Right renal pelvis (tissue), 4 donors: ENCODE data around the gene TTC8. TPM values are rescaled to one million over a fixed set of nuclear protein-coding genes. Genes with fewer than 3 reads are reported as not detected.
"Not testable (repeated sequence)": the region's sequence is repeated elsewhere in the genome, so short reads cannot be mapped to it uniquely, and the experiment has no call there.

Source experiments
- DNase-seq, 4 donors: peaks; one replicate each; pipeline ENCODE4 v3.0.0-alpha.2; 2013; ENCODE audit warnings: low read depth in 4 of 4, low spot score in 3 of 4, missing footprints in 1 of 4
- polyA plus RNA-seq, 4 donors: library from polyadenylated mRNA; unstranded; fragments of 120-200 nt; gene quantifications; one replicate each; pipeline ENCODE4 v1.2.1, GENCODE V29; 2013; ENCODE audit not compliant: insufficient read length in 4 of 4

The TTC8 gene
- polyA plus RNA-seq, result 10 to 100 TPM; 32.2 to 43.5 (median 34.3) TPM

GRCh38 chr14:88824314-88825077, at the start of gene TTC8:
TSS of gene TTC8 (plus strand) at chr14:88824651. CDS start at chr14:88824708, 57 bp downstream.
- peak; percentile 77 to 87 (median 80) for DNase-seq

GRCh38 chr14:88775532-88775931, 48.9 kb upstream of the TTC8 start:
- DNase-seq, result no peak

GRCh38 chr14:88785911-88786310, 38.5 kb upstream of the TTC8 start:
- no peak for DNase-seq

DNA sequence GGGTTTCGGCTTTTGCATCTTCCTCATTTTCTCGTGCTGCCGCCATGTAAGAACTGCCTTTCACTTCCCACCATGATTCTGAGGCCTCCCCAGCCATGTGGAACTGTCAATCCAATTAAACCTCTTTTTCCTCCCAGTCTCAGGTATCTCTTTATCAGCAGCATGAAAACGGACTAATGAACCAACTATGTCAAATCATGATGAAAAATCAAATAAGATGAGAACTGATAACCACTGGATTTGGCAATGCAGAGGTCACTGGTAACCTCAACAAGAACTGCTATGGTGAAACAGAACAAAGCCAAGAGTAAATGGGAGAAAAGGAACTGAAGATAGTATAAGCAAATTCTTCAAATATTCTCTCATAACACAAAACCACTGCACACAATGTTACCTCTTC, 37.7 kb upstream of the TTC8 start:
- no peak for DNase-seq

- DNase-seq, result not testable (repeated sequence)
These were observed 34.9 kb upstream of the TTC8 start for GRCh38 chr14:88789573-88789972.

DNA sequence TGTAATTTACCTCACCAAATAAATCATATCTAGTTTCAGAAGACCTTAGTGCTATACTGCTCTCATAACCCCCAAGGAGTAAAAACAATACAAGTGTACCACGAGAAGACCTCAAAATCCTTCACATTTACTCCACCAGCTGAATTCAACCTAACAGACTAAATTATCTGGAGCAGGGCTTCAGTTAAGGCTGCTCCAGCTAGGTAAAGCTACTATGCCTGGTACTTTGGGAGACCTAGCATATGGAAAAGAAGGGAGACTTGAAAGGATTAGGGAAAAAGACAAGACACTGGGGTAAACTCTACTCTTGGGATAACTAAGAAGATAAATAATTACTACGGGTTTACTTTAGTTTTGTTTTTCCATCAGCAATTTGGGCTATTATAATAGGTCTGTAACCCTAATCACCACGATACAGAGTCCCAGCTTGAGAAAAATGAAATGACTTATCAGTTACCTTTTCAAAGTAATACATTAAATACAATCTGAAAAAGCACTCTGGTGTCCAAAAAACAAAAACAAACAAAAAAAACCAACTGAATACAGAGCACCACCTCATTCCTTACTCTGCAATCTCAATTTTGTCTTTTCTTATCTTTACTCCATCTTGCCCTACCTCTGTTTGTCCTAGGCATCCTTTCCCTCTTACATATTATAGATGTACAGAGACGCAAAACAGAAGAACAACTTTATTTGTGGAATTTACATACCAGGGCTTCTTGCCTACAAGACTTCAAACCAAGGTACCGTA, 33.8 kb upstream of the TTC8 start:
- no peak for DNase-seq

DNA sequence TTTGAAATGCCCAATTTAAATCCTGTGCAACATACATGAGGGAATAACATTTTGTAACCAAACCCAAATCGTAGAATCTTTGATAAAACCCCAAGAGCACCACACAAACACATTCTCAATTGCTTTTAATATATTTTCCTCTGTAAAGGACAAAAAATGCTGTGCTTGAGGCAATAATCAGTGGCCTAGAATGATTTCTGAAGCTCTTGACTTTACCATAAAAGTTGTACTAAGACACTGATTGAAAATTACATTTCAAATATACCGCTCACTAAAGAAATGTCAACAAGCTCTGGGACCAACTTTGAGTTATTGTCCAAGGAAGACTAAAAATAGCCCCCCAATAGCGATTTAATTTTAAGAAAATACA, 33.2 kb upstream of the TTC8 start:
- no peak for DNase-seq

- DNase-seq, result peak in 1 of 4 donors; percentile 1
These were observed 32.6 kb upstream of the TTC8 start for GRCh38 chr14:88791629-88792472.

DNA sequence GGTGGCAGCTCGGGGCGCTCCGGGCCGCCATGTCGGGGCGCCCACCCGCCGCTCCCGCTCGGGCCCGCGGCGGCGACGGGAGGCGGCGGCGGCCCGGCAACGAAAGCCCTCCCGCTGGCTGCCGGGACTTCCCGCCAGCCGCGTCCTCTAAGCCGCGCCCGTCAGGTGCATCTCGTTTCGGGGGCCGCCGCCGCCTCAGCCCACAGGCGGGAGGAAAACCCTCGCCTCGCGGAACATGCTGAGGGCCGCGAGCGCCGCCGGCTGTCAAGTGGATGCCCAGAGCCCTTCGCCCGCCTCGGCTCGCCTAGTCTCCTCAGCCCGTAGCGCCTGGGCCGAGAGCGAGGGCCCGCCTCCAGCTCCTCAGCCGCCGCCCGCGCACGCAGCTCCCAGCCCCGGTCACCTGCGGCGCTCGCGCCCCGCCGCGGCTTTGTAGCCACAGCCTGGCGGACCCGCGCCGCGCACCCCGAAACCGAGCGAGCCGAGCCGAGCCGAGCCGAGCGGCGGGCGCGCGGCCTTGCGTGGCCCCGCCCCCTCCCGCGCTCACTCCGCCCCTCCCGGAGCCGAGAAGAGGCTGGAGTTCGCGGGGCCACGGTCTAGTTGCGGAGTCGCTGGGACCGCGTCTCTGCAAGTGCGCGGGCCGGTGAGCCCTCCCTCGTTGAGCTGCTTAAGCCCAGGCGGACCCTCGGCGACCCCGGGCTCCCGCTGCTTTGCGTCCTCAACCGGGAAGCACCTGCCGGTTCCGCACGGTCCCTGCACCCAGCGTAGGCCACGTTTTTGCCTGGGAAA, 31.8 kb upstream of the TTC8 start, which contains the start of gene EML5:
TSS of gene EML5 (minus strand) at position 481 of the 786 bp plus-strand sequence. CDS start at position 31, 450 bp downstream.
- peak; percentile 49 to 62 (median 56) for DNase-seq

- DNase-seq, result no peak
These were observed 31.2 kb upstream of the TTC8 start for GRCh38 chr14:88793259-88793625.

DNA sequence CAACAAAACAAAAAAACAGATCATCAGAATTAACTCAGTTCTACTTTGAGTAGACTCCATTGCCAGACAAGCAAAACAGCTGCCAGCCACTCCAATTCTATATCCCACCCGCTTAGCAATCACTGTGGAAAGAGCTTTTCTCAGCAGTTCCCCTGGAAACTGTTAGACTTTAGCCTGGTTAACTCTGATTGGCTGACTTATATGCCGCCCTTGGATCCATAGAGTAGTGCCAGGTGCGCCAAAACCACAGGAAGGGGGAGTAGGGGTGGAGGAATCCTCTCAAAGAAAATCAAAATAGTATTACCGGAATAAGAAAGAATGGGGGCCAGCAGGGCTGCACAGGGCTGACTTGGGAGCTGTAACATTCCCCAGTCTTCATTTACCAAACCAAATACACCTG, 26.3 kb upstream of the TTC8 start:
- no peak for DNase-seq

DNA sequence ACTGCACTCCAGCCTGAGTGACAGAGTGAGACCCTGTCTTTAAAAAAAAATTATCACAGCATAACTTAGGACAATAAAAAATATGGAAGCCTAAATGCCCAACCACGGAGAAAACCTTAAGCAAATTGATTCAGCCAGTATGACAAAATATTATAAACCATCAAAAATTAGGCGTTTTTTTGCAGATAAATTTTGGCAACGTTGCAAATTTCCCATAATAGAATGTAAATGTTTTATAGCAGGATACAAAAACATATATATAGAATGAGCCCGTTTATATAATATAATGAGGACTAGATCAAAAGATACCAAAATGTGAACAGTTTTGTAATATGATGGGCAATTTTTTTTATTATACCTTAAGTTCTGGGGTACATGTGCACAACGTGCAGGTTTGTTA, 24.9 kb upstream of the TTC8 start:
- DNase-seq, result no peak

DNA sequence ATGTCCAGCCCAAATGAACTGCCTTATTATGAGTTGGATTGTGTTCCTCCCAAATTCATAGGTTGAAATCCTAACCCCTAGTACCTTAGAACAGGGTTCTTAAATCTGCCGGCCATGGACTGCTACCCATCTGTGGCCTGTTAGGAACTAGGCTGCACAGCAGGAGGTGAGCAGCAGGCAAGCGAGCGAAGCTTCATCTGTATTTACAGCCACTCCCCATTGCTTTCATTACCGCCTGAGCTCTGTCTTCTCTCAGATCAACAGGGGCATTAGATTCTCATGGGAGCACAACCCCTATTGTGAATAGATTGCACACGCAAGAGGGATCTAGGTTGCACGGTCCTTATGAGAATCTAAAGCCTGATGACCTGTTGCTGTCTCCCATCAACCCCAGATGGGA, 21.9 kb upstream of the TTC8 start:
- DNase-seq, result no peak

- DNase-seq, result no peak
These were observed 20.4 kb upstream of the TTC8 start for GRCh38 chr14:88804035-88804434.

DNA sequence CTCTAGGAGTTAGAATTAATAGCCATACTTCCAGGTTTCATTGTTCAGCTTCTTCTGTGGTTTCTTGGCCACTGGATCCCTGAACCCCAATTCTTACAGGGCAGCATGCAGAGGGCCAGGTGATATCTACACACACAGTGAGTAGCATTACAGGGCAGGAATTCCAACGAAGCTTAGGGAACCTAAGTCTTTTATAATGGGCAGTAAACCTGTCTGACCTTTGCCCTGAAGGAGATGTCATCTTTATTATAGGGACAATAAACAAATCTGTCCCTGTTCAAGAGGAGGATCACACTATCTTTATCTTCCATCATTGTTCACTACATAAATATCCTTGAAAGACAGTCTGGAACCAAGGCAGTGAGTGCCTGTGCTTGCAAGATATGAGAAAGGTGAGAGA, 20.0 kb upstream of the TTC8 start:
- no peak for DNase-seq

DNA sequence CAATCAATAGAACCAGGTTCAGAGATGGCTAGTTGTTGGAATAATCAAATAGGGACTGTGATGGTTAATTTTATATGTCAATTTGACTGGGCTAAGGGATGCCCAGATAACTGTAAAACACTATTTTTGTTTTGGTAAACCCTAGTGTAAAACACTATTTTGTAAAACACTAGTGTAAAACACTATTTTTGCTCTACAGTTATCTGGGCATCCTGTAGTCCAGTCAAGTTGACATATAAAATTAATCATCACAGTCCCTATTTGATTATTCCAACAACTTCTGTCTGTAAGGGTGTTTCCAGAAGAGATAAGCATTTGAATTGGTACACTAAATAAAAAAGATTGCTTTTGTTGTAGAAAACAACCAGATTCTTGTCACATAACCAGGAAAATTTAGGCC, 16.1 kb upstream of the TTC8 start:
- DNase-seq, result no peak

DNA sequence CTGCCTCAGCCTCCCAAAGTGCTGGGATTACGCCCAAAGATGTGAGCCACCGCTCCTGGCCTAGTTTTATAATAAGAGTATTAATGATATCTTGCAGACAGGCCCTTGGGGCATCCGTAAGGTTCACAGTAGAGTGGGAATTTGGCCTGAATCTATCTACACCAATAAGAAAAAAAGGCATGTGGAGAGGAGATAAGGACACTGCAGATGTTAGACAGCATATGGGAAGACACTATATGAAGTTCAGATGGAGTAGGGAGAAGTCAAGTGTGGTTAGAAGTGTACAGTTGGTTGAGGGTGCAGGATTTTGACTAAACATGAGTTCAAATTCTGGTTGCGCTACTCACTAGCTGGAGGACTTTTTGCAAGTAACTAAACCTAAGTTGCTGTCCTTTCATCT, 8.5 kb upstream of the TTC8 start:
- no peak for DNase-seq

- DNase-seq, result no peak
These were observed 6.4 kb upstream of the TTC8 start for GRCh38 chr14:88818018-88818417.

DNA sequence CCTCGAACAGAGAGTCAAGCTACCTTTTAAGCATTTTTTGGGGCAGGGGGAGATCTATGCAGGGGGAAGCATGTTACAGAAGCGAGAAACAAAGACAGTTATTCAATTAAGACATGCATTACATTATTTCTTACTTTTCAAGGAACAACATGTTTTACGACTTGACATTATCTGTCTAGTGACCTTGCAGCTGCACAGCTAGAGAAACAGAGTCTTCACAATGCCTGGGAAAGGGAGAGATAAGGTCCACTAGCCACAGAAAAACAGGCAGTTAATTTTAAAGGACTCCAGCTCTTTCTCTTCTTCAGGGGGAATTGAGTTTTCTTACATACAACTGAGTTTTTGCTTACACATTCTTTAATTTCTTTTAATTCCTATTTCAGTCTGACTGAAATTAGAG, 4.8 kb upstream of the TTC8 start:
- DNase-seq, result not testable (repeated sequence)

DNA sequence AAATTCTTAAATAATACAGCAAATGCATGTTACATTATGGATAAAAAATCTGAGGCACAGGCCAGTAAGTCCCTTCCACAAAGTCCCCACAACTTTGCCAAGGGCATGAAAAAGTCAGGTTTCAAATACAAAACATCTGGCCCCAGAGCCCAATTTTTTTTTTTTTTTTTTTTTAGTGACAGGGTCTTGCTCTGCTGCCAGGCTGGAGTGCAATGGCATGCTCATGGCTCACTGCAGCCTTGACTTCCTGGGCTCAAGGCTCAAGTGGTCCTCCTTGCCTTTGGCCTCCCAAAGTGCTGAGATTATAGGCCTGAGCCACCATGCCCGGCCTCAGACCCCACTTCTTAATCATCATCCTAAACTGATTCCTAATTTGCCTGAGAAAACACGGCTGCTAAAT, 3.1 kb upstream of the TTC8 start:
- DNase-seq, result no peak
